HepG2 (cell line): ENCODE measurements around the gene SLU7. TPM values are rescaled to one million over a fixed set of nuclear protein-coding genes. Genes with fewer than 3 reads are reported as not detected.
A peak's percentile ranks its signal among the peaks of the same experiment; 100 is the strongest.

Source experiments
- BRD4 ChIP-seq: sonication (generic); formaldehyde crosslinking; IDR thresholded peaks from 2 replicates; pipeline ENCODE4 v1.4.0; 2020; ENCODE audit warnings: missing genetic modification reagents
- CHD2 ChIP-seq: IDR thresholded peaks from 2 replicates; pipeline ENCODE4 v1.6.1; 2011; ENCODE audit warnings: low read depth, low read length, improper control_type of control experiment
- GFI1 ChIP-seq: sonication (generic); formaldehyde crosslinking; IDR thresholded peaks from 2 replicates; pipeline ENCODE4 v1.5.0; 2020; ENCODE audit warnings: missing genetic modification reagents, mild to moderate bottlenecking, borderline replicate concordance
- HNRNPH1 ChIP-seq: fragments of 200-400 bp; formaldehyde crosslinking; optimal IDR thresholded peaks from 2 replicates; pipeline ENCODE3; 2017; ENCODE audit warnings: mild to moderate bottlenecking, low read depth, low read length
- HNRNPUL1 ChIP-seq: fragments of 200-400 bp; formaldehyde crosslinking; IDR thresholded peaks from 2 replicates; pipeline ENCODE4 v1.6.1; 2017; ENCODE audit warnings: low read depth, mild to moderate bottlenecking, low read length, moderate library complexity
- MLLT10 ChIP-seq: sonication (generic); formaldehyde crosslinking; IDR thresholded peaks from 2 replicates; pipeline ENCODE4 v1.4.0; 2020; ENCODE audit warnings: missing genetic modification reagents
- SIN3A ChIP-seq: IDR thresholded peaks from 2 replicates; pipeline ENCODE4 v1.6.1; 2011; ENCODE audit warnings: low read depth, mild to moderate bottlenecking, control low read depth, low read length, borderline replicate concordance
- SMAD3 ChIP-seq: sonication (generic); formaldehyde crosslinking; IDR thresholded peaks from 2 replicates; pipeline ENCODE4 v1.4.0; 2020; ENCODE audit warnings: missing genetic modification reagents
- SRSF9 ChIP-seq: fragments of 200-400 bp; formaldehyde crosslinking; IDR thresholded peaks from 2 replicates; pipeline ENCODE4 v1.6.1; 2018; ENCODE audit warnings: borderline replicate concordance, mild to moderate bottlenecking, low read depth, low read length; ENCODE audit not compliant: insufficient read depth, poor library complexity, severe bottlenecking
- ZFP41 ChIP-seq: sonication (generic); formaldehyde crosslinking; IDR thresholded peaks from 2 replicates; pipeline ENCODE4 v1.4.0; 2020; ENCODE audit warnings: mild to moderate bottlenecking, missing genetic modification reagents, borderline replicate concordance
- ZNF251 ChIP-seq: sonication (generic); formaldehyde crosslinking; IDR thresholded peaks from 2 replicates; pipeline ENCODE4 v1.9.0; 2021; ENCODE audit warnings: mild to moderate bottlenecking, missing genetic modification reagents
- ZNF333 ChIP-seq: sonication (generic); formaldehyde crosslinking; IDR thresholded peaks from 2 replicates; pipeline ENCODE4 v1.4.0; 2020; ENCODE audit warnings: mild to moderate bottlenecking, missing genetic modification reagents, borderline replicate concordance
- polyA plus RNA-seq, 8 experiments: library from polyadenylated mRNA; depleted of rRNA in 3 of 8; stranded (reverse) in 7 of 8; unstranded in 1 of 8; fragments of >200 nt; fragmentation: Illumina TruSeq in 4 of 8; extraction: Trizol in 4 of 8; gene quantifications; 2 replicates each; pipeline versions ENCODE4 v1.2.1 to v1.2.3, GENCODE V29; 2011 to 2016; ENCODE audit warnings: low read depth in 4 of 8, missing spikeins in 1 of 8, mixed read lengths in 1 of 8; ENCODE audit not compliant: insufficient read depth in 1 of 8
- total RNA-seq, 5 experiments: library from RNA; depleted of rRNA; stranded (reverse); fragments of >200 nt; fragmentation: Illumina TruSeq; extraction: Trizol; gene quantifications; 2 replicates each; pipeline ENCODE4 v1.2.3, GENCODE V29; 2016; ENCODE audit warnings: low read depth in 1 of 5
- TF ChIP-seq, protein P1 (sequence below): IDR thresholded peaks from 2 replicates; pipeline ENCODE4 v1.6.1; 2016; ENCODE audit warnings: low read depth
- TF ChIP-seq, protein P2 (sequence below): sonication (generic); formaldehyde crosslinking; IDR thresholded peaks from 2 replicates; pipeline ENCODE4 v1.8.1; 2022; ENCODE audit warnings: mild to moderate bottlenecking, missing genetic modification reagents
- TF ChIP-seq, protein P3 (sequence below): sonication (generic); formaldehyde crosslinking; IDR thresholded peaks from one replicate; pipeline ENCODE4 v1.5.1; 2020; ENCODE audit warnings: mild to moderate bottlenecking, missing genetic modification reagents; ENCODE audit errors: not compliant biosample characterization
- TF ChIP-seq, protein P4 (sequence below): sonication (generic); formaldehyde crosslinking; IDR thresholded peaks from 2 replicates; pipeline ENCODE4 v1.9.0; 2021; ENCODE audit warnings: missing genetic modification reagents, mild to moderate bottlenecking, borderline replicate concordance

Gene SLU7
- total and polyA plus RNA-seq, 2 of the 13 experiments (the other 11 are each of a cell fraction or from before 2014, with no cell fraction given) = 24.0 to 39.2 TPM

DNA sequence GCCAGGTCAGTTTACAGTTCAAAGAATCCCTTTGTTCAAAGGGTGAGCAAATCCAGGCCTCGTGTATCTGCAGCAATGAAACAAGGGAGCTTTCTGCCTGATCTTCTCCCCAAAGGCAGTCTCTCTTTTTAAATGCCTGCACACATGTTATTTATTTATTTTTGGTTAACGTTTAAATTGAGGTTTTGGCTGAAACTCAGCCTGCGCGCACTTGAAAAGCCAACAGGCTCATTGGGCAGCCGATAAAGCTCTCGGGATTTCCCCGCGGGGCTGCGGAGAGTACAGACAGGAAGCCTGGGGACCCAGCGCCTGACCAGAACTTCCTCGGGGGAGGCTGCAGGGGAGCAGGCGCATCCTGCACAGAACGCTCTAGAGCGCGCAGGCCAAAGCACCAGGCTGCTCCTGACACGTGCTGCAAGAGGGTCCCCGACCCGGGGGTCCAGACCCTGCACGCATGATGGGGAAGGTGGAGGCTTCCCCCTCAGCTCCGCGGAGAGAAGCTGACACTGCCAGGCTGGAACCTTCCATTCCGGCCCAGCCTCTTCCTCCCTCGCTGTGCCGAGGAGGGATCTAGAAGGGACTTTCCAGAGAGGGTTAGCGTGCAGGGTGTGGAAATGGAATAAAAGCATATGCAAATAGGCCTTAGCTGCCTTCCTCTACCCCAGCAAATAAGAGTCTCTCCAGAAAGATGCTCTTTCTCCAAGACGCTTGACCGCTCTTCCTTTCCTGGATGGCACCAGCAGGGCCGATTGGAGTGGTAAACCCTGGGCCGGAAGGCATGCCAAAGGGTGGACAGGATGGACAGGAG, 48.9 kb upstream of the SLU7 start (continued):
- TF ChIP-seq SRSF9 (no peak), HNRNPUL1 (no peak), SMAD3 (peak; percentile 77; the same call in 1 of the 2 replicates), ZNF251 (0 out of 2 replicates have a peak, but pooled peaks have one; percentile 63), MLLT10 (CRISPR knock-in tag) (no peak), ZFP41 (no peak), CHD2 (no peak), ZNF333 (CRISPR knock-in tag) (no peak), GFI1 (CRISPR knock-in tag) (0 out of 2 replicates have a peak, but pooled peaks have one; percentile 49), BRD4 (CRISPR knock-in tag) (peak; percentile 51; the same call in 1 of the 2 replicates), SIN3A (peak; percentile 80), HNRNPH1 (no peak)
- TF ChIP-seq, protein P1, sequence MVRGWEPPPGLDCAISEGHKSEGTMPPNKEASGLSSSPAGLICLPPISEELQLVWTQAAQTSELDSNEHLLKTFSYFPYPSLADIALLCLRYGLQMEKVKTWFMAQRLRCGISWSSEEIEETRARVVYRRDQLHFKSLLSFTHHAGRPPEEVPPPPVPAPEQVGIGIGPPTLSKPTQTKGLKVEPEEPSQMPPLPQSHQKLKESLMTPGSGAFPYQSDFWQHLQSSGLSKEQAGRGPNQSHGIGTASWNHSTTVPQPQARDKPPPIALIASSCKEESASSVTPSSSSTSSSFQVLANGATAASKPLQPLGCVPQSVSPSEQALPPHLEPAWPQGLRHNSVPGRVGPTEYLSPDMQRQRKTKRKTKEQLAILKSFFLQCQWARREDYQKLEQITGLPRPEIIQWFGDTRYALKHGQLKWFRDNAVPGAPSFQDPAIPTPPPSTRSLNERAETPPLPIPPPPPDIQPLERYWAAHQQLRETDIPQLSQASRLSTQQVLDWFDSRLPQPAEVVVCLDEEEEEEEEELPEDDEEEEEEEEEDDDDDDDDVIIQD (CRISPR knock-in tag) = 0 out of 2 replicates have a peak, but pooled peaks have one; percentile 26
- TF ChIP-seq, protein P2, sequence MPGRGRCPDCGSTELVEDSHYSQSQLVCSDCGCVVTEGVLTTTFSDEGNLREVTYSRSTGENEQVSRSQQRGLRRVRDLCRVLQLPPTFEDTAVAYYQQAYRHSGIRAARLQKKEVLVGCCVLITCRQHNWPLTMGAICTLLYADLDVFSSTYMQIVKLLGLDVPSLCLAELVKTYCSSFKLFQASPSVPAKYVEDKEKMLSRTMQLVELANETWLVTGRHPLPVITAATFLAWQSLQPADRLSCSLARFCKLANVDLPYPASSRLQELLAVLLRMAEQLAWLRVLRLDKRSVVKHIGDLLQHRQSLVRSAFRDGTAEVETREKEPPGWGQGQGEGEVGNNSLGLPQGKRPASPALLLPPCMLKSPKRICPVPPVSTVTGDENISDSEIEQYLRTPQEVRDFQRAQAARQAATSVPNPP (CRISPR knock-in tag) = no peak; the same call in 1 of the 2 replicates
- TF ChIP-seq, protein P3, sequence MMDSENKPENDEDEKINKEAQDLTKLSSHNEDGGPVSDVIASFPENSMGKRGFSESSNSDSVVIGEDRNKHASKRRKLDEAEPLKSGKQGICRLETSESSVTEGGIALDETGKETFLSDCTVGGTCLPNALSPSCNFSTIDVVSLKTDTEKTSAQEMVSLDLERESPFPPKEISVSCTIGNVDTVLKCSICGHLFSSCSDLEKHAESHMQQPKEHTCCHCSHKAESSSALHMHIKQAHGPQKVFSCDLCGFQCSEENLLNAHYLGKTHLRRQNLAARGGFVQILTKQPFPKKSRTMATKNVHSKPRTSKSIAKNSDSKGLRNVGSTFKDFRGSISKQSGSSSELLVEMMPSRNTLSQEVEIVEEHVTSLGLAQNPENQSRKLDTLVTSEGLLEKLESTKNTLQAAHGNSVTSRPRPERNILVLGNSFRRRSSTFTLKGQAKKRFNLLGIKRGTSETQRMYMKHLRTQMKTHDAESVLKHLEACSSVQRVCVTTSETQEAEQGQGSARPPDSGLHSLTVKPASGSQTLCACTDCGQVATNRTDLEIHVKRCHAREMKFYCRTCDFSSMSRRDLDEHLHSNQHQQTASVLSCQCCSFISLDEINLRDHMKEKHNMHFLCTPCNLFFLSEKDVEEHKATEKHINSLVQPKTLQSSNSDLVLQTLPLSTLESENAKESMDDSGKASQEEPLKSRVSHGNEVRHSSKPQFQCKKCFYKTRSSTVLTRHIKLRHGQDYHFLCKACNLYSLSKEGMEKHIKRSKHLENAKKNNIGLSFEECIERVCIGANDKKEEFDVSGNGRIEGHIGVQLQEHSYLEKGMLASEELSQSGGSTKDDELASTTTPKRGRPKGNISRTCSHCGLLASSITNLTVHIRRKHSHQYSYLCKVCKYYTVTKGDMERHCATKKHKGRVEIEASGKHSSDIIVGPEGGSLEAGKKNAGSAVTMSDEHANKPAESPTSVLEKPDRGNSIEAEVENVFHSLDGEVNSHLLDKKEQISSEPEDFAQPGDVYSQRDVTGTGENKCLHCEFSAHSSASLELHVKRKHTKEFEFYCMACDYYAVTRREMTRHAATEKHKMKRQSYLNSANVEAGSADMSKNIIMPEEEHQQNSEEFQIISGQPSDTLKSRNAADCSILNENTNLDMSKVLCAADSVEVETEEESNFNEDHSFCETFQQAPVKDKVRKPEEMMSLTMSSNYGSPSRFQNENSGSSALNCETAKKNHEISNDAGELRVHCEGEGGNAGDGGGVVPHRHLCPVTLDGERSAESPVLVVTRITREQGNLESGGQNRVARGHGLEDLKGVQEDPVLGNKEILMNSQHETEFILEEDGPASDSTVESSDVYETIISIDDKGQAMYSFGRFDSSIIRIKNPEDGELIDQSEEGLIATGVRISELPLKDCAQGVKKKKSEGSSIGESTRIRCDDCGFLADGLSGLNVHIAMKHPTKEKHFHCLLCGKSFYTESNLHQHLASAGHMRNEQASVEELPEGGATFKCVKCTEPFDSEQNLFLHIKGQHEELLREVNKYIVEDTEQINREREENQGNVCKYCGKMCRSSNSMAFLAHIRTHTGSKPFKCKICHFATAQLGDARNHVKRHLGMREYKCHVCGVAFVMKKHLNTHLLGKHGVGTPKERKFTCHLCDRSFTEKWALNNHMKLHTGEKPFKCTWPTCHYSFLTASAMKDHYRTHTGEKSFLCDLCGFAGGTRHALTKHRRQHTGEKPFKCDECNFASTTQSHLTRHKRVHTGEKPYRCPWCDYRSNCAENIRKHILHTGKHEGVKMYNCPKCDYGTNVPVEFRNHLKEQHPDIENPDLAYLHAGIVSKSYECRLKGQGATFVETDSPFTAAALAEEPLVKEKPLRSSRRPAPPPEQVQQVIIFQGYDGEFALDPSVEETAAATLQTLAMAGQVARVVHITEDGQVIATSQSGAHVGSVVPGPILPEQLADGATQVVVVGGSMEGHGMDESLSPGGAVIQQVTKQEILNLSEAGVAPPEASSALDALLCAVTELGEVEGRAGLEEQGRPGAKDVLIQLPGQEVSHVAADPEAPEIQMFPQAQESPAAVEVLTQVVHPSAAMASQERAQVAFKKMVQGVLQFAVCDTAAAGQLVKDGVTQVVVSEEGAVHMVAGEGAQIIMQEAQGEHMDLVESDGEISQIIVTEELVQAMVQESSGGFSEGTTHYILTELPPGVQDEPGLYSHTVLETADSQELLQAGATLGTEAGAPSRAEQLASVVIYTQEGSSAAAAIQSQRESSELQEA (CRISPR knock-in tag) = no peak
- TF ChIP-seq, protein P4, sequence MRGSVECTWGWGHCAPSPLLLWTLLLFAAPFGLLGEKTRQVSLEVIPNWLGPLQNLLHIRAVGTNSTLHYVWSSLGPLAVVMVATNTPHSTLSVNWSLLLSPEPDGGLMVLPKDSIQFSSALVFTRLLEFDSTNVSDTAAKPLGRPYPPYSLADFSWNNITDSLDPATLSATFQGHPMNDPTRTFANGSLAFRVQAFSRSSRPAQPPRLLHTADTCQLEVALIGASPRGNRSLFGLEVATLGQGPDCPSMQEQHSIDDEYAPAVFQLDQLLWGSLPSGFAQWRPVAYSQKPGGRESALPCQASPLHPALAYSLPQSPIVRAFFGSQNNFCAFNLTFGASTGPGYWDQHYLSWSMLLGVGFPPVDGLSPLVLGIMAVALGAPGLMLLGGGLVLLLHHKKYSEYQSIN (CRISPR knock-in tag) = no peak
